ENCODE data around the gene MYDGF.

GRCh38 chr19:4673726-4674125 lies 3.6 kb upstream of the MYDGF start:
- no peak for TF ChIP-seq ATF1 (CRISPR knock-in tag; IDR thresholded peaks at IDR 0.05)
- no peak for TF ChIP-seq CTCF (IDR thresholded peaks at IDR 0.05)
- no peak for TF ChIP-seq TCF7 (CRISPR knock-in tag; IDR thresholded peaks at IDR 0.05; ENCODE audit: low read depth)
- no peak for TF ChIP-seq USF2 (CRISPR knock-in tag; IDR thresholded peaks at IDR 0.05)
- TF ChIP-seq ZNF121 (CRISPR knock-in tag; IDR thresholded peaks at IDR 0.05): peak; percentile 72; the same call in 1 of the 2 replicates
- TF ChIP-seq ZNF263 (CRISPR knock-in tag; IDR thresholded peaks at IDR 0.05; ENCODE audit: low read depth): no peak
- no peak for TF ChIP-seq NFYB (CRISPR knock-in tag; conservative IDR thresholded peaks at IDR 0.05; ENCODE audit: low read depth)
- no peak for TF ChIP-seq NR1H2 (CRISPR knock-in tag; IDR thresholded peaks at IDR 0.05)
- TF ChIP-seq SP1 (CRISPR knock-in tag; conservative IDR thresholded peaks at IDR 0.05): no peak
- no peak for TF ChIP-seq NR3C1 (CRISPR knock-in tag; conservative IDR thresholded peaks at IDR 0.05; ENCODE audit: low read depth)
- TF ChIP-seq, protein P1, sequence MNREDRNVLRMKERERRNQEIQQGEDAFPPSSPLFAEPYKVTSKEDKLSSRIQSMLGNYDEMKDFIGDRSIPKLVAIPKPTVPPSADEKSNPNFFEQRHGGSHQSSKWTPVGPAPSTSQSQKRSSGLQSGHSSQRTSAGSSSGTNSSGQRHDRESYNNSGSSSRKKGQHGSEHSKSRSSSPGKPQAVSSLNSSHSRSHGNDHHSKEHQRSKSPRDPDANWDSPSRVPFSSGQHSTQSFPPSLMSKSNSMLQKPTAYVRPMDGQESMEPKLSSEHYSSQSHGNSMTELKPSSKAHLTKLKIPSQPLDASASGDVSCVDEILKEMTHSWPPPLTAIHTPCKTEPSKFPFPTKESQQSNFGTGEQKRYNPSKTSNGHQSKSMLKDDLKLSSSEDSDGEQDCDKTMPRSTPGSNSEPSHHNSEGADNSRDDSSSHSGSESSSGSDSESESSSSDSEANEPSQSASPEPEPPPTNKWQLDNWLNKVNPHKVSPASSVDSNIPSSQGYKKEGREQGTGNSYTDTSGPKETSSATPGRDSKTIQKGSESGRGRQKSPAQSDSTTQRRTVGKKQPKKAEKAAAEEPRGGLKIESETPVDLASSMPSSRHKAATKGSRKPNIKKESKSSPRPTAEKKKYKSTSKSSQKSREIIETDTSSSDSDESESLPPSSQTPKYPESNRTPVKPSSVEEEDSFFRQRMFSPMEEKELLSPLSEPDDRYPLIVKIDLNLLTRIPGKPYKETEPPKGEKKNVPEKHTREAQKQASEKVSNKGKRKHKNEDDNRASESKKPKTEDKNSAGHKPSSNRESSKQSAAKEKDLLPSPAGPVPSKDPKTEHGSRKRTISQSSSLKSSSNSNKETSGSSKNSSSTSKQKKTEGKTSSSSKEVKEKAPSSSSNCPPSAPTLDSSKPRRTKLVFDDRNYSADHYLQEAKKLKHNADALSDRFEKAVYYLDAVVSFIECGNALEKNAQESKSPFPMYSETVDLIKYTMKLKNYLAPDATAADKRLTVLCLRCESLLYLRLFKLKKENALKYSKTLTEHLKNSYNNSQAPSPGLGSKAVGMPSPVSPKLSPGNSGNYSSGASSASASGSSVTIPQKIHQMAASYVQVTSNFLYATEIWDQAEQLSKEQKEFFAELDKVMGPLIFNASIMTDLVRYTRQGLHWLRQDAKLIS (CRISPR knock-in tag; IDR thresholded peaks at IDR 0.05; ENCODE audit: borderline replicate concordance): no peak
- TF ChIP-seq ELF4 (CRISPR knock-in tag; IDR thresholded peaks at IDR 0.05; ENCODE audit: low read depth): no peak
- TF ChIP-seq ZNF416 (CRISPR knock-in tag; IDR thresholded peaks at IDR 0.05): no peak
- no peak for TF ChIP-seq CBFB (CRISPR knock-in tag; IDR thresholded peaks at IDR 0.05; ENCODE audit: low read depth)

Data from WTC11 (cell line).